SK-N-SH treated with all-trans-retinoic acid at 6 μM for 48 hours (cell line): ENCODE measurements around the gene ADAM10.

Experiments
- ARNTL ChIP-seq: fragments of 450-650 bp; formaldehyde crosslinking; IDR thresholded peaks from 2 replicates; pipeline ENCODE4 v1.5.0; 2020; ENCODE audit warnings: low read depth, mild to moderate bottlenecking, moderate library complexity, borderline replicate concordance
- OSR1 ChIP-seq: fragments of 250-450 bp; sonication (Bioruptor Pico); IDR thresholded peaks from 2 replicates; pipeline ENCODE4 v1.8.0; 2022; ENCODE audit warnings: moderate library complexity, mild to moderate bottlenecking, inconsistent platforms
- PPARA ChIP-seq: fragments of 250-450 bp; sonication (Bioruptor Pico); IDR thresholded peaks from 2 replicates; pipeline ENCODE4 v1.5.0; 2020; ENCODE audit warnings: mild to moderate bottlenecking, borderline replicate concordance
- ZFP3 ChIP-seq: fragments of 250-450 bp; sonication (Bioruptor Pico); IDR thresholded peaks from 2 replicates; pipeline ENCODE4 v1.5.0; 2020; ENCODE audit warnings: mild to moderate bottlenecking, moderate library complexity
- ZNF8 ChIP-seq: fragments of 450-650 bp; formaldehyde crosslinking; IDR thresholded peaks from 2 replicates; pipeline ENCODE4 v1.5.0; 2020; ENCODE audit warnings: mild to moderate bottlenecking, moderate library complexity
- TF ChIP-seq, protein P1 (sequence below): fragments of 250-450 bp; sonication (Bioruptor Pico); IDR thresholded peaks from 2 replicates; pipeline ENCODE4 v1.8.0; 2020; ENCODE audit warnings: mild to moderate bottlenecking, moderate library complexity, borderline replicate concordance
- TF ChIP-seq, protein P2 (sequence below): fragments of 250-450 bp; sonication (Bioruptor Pico); IDR thresholded peaks from 2 replicates; pipeline ENCODE4 v1.5.1; 2021; ENCODE audit warnings: mild to moderate bottlenecking, moderate library complexity

DNA sequence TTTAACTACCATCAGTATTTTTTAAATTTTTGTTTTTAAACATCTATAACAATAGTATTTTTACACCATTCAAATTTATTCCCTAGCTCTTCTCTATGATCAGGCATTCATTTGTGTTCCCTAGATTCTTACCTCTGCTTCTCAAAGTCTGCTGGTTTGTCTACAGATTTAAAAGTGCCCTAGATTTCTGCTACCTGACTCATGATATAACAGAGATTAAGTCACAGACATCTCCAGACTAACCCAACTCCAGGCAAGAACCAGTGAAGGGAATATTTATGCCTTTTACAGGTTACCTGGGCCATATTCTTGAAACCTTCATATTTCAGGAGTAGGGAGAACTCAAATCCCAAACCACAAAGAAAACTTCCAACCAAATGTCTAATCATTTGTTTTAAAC lies 38.8 kb downstream of the ADAM10 start:
- TF ChIP-seq, protein P1, sequence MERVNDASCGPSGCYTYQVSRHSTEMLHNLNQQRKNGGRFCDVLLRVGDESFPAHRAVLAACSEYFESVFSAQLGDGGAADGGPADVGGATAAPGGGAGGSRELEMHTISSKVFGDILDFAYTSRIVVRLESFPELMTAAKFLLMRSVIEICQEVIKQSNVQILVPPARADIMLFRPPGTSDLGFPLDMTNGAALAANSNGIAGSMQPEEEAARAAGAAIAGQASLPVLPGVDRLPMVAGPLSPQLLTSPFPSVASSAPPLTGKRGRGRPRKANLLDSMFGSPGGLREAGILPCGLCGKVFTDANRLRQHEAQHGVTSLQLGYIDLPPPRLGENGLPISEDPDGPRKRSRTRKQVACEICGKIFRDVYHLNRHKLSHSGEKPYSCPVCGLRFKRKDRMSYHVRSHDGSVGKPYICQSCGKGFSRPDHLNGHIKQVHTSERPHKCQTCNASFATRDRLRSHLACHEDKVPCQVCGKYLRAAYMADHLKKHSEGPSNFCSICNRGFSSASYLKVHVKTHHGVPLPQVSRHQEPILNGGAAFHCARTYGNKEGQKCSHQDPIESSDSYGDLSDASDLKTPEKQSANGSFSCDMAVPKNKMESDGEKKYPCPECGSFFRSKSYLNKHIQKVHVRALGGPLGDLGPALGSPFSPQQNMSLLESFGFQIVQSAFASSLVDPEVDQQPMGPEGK (CRISPR knock-in tag): no peak
- TF ChIP-seq, protein P2, sequence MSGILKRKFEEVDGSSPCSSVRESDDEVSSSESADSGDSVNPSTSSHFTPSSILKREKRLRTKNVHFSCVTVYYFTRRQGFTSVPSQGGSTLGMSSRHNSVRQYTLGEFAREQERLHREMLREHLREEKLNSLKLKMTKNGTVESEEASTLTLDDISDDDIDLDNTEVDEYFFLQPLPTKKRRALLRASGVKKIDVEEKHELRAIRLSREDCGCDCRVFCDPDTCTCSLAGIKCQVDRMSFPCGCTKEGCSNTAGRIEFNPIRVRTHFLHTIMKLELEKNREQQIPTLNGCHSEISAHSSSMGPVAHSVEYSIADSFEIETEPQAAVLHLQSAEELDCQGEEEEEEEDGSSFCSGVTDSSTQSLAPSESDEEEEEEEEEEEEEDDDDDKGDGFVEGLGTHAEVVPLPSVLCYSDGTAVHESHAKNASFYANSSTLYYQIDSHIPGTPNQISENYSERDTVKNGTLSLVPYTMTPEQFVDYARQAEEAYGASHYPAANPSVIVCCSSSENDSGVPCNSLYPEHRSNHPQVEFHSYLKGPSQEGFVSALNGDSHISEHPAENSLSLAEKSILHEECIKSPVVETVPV (CRISPR knock-in tag): no peak
- no peak for TF ChIP-seq ZFP3 (CRISPR knock-in tag)
- no peak for TF ChIP-seq ARNTL (CRISPR knock-in tag)
- no peak for TF ChIP-seq PPARA (CRISPR knock-in tag)
- no peak for TF ChIP-seq ZNF8
- TF ChIP-seq OSR1 (CRISPR knock-in tag): no peak
